ENCODE results near the gene ZNF423. TPM values are rescaled to one million over a fixed set of nuclear protein-coding genes. Genes with fewer than 3 reads are reported as not detected.
"Not testable (repeated sequence)": the region's sequence is repeated elsewhere in the genome, so short reads cannot be mapped to it uniquely, and the experiment has no call there.

The ZNF423 gene
- total and polyA plus RNA-seq, 4 donors = 16.9 to 43.0 (median 34.4) TPM

DNA sequence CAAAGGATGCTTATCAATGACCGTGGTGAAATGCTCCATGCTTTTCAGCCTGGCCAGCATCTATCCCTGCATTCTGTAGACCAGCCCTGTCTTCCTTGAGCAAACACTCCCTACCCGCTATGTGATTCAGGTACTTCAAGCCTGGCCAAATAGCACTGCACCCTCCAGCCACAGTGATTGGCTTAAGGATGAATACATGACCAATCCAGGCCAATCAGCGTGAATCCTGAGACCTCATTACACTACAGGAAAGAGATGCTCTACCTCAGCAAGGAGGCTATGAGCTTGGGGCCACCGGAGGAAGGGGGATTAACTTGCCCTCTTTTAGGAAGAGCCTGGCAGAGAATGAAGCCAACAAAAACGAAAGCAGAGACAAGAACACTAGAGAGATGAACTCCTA, 162.5 kb downstream of the ZNF423 start:
- peaks cover 22% of the 10 kb centered on the region for H3K4me1 ChIP-seq (ENCODE audit: control insufficient read depth, insufficient read depth, low read length)
- H3K27me3 ChIP-seq (ENCODE audit: control insufficient read depth, insufficient read depth, low read length) = no peaks in the 10 kb centered on the region

DNA sequence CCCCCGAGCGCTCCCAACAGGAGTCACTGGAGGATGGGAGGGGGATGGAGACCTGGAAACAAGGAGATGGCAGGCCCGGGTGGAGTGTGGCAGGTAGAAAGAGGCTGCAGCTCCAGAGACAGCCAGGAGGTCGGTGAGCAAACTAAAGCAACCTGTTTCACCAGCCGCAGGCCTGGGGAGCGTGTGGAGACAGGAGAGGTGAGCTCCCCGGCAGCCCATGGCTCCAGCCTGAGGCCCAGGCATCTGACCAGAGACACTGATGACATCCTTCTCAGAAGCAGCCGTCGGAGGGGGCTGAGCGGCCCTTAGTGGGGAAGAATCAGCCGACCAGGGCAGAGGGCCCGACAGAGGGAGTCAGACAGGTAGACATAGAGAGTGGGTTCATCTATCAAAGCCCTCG, 165.1 kb downstream of the ZNF423 start:
- Histone ChIP-seq H3K4me3 (ENCODE audit: low read depth, low read length) (no peak overlapping the region), H3K27ac (ENCODE audit: low read depth, low read length) (no peak overlapping the region), H3K27me3 (ENCODE audit: control insufficient read depth, insufficient read depth, low read length) (no peaks in the 10 kb centered on the region), H3K36me3 (ENCODE audit: control insufficient read depth, insufficient read depth, low read length) (peaks cover 8% of the 10 kb centered on the region), H3K9me3 (ENCODE audit: control insufficient read depth, insufficient read depth, low read length) (no peaks in the 10 kb centered on the region), H3K4me1 (ENCODE audit: control insufficient read depth, insufficient read depth, low read length) (no peaks in the 10 kb centered on the region)
- 76% methylated on average over 10 of the region's 13 CpGs for WGBS (ENCODE audit: insufficient coverage)
- no peak for DNase-seq (ENCODE audit: low read depth in 4 of 6, low spot score in 6 of 6)

More for the DNA sequence above, 162.5 kb downstream of the ZNF423 start:
- DNase-seq (ENCODE audit: low read depth in 4 of 6, low spot score in 6 of 6) = no peak
- Histone ChIP-seq H3K4me3 (ENCODE audit: low read depth, low read length) (no peak overlapping the region), H3K36me3 (ENCODE audit: control insufficient read depth, insufficient read depth, low read length) (peaks cover 8% of the 10 kb centered on the region), H3K27ac (ENCODE audit: low read depth, low read length) (no peak overlapping the region), H3K9me3 (ENCODE audit: control insufficient read depth, insufficient read depth, low read length) (no peaks in the 10 kb centered on the region)
- 94% methylated on average over 4 of the region's 5 CpGs for WGBS (ENCODE audit: insufficient coverage)

DNA sequence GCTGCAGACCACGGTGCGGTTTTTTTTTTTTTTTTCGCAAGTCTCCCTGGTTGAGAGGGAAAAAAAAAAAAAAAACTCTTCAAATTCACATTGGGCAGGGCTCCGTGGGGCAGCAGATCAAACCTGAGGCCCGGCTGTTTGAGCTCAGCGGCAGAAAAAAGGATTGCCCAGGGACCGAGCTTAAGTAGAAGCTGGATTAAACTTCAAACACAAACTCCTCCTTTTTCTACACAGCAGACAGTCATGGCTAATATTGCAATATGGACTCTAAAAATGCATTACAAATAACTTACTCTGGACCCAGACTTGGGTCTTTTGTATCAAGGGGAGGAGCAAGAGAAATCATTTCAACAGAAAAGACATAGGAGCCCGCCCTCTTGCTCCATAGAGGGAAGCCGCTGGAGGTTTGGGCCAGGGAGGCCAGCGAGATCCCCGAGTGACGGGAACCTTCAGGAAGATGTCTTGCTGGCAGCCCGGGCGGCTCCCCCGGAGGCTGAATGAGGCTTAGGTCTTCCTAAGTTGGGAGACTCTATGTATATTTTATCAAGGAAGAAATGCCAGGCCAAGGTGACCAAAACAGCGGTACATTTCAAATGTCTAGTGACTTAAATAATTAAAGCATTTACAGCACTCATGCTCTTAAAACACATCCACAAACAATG, 167.7 kb downstream of the ZNF423 start:
- no peaks in the 10 kb centered on the region for H3K9me3 ChIP-seq (ENCODE audit: control insufficient read depth, insufficient read depth, low read length)
- H3K27ac ChIP-seq (ENCODE audit: low read depth, low read length) = no peak overlapping the region
- H3K4me1 ChIP-seq (ENCODE audit: control insufficient read depth, insufficient read depth, low read length) = peaks cover 4% of the 10 kb centered on the region
- WGBS (ENCODE audit: insufficient coverage) = 88% methylated on average over 8 of the region's 16 CpGs
- H3K36me3 ChIP-seq (ENCODE audit: control insufficient read depth, insufficient read depth, low read length) = peaks cover 11% of the 10 kb centered on the region
- no peak for DNase-seq (ENCODE audit: low read depth in 4 of 6, low spot score in 6 of 6)
- no peaks in the 10 kb centered on the region for H3K27me3 ChIP-seq (ENCODE audit: control insufficient read depth, insufficient read depth, low read length)
- no peak overlapping the region for H3K4me3 ChIP-seq (ENCODE audit: low read depth, low read length)

DNA sequence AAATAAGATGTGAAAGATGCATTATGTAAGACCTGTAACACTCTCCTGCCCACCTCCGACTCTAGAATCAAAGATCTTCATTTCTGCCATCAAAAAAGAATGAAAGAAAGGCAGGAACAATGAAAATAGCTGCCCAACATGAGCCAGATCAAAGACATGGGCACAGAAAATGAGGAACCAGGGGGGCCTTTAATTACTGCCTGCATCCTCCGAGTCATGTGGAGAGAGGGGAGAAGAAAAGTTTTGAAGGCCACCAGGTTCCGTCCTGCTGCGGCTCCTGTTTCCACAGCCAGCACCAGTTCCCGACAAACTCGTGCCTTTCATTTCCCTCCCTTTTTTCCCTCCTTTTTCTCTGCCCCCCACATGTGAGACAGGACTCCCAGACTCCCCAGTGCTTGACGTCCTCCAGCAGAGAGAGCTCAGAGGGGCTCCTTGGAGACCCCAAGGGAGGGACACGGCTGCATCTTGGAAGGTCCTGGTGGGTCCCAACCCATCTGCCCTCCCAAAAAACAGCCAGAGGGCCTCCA, 168.4 kb downstream of the ZNF423 start:
- H3K27me3 ChIP-seq (ENCODE audit: control insufficient read depth, insufficient read depth, low read length) = no peaks in the 10 kb centered on the region
- 81% methylated on average over 4 of the region's 8 CpGs for WGBS (ENCODE audit: insufficient coverage)
- H3K36me3 ChIP-seq (ENCODE audit: control insufficient read depth, insufficient read depth, low read length) = peaks cover 14% of the 10 kb centered on the region
- no peak for DNase-seq (ENCODE audit: low read depth in 4 of 6, low spot score in 6 of 6)
- H3K4me3 ChIP-seq (ENCODE audit: low read depth, low read length) = no peak overlapping the region
- H3K9me3 ChIP-seq (ENCODE audit: control insufficient read depth, insufficient read depth, low read length) = no peaks in the 10 kb centered on the region
- H3K27ac ChIP-seq (ENCODE audit: low read depth, low read length) = no peak overlapping the region
- H3K4me1 ChIP-seq (ENCODE audit: control insufficient read depth, insufficient read depth, low read length) = peaks cover 7% of the 10 kb centered on the region

DNA sequence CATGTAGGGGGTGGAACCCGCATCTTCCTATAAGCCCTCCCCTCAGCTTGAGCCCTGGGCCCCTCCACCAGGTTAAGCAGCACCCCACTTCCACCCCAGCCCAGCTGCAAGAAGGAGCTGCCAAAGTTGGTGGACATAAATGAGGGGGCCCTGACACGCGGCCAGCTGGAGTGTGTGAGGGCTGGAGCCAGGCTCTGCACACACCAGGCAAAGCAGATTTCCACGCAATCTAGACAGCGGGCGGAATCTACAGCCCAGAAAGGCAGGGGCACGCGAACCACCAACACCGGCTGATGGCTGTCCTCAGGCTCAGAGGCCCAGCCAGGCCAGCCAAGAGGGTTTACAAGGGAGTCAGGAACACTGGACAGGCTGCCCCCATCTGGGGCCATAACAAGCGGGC, 171.2 kb downstream of the ZNF423 start:
- Histone ChIP-seq H3K36me3 (ENCODE audit: control insufficient read depth, insufficient read depth, low read length) (peaks cover 13% of the 10 kb centered on the region), H3K9me3 (ENCODE audit: control insufficient read depth, insufficient read depth, low read length) (no peaks in the 10 kb centered on the region), H3K27ac (ENCODE audit: low read depth, low read length) (no peak overlapping the region), H3K27me3 (ENCODE audit: control insufficient read depth, insufficient read depth, low read length) (no peaks in the 10 kb centered on the region), H3K4me1 (ENCODE audit: control insufficient read depth, insufficient read depth, low read length) (peaks cover 7% of the 10 kb centered on the region), H3K4me3 (ENCODE audit: low read depth, low read length) (no peak overlapping the region)
- no peak for DNase-seq (ENCODE audit: low read depth in 4 of 6, low spot score in 6 of 6)
- WGBS (ENCODE audit: insufficient coverage) = 75% methylated on average over 9 of the region's 10 CpGs

DNA sequence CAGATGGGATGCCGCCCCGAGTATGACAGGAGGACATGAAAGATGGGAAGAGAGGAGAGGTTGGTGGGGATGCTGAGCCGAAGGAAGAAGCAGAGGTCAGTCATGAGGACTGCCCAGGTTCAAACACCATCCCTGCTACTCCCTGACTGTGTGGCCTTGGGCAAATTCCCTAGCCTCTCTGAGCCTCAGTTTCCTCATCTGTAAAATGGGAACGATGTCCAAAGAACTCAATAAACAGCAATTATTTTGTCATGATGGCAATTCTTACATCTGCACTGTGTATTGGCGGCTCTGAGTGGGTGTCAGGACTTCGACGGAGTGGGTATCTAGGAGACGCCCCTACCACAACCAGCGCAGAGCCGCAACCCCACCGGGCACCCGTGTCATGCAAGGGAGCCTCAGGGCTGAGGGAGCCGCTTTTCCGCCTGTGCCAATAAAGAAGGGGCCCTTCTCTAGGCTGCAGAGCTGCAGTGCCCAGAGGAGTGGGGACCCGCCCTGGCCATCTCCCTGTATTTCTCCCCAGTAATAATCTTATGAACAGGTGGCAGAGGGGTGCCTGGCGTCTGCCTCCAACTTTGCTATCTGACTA, 173.2 kb downstream of the ZNF423 start:
- H3K27me3 ChIP-seq (ENCODE audit: control insufficient read depth, insufficient read depth, low read length) = no peaks in the 10 kb centered on the region
- H3K27ac ChIP-seq (ENCODE audit: low read depth, low read length) = no peak overlapping the region
- peaks cover 7% of the 10 kb centered on the region for H3K4me1 ChIP-seq (ENCODE audit: control insufficient read depth, insufficient read depth, low read length)
- H3K36me3 ChIP-seq (ENCODE audit: control insufficient read depth, insufficient read depth, low read length) = peaks cover 17% of the 10 kb centered on the region
- no peaks in the 10 kb centered on the region for H3K9me3 ChIP-seq (ENCODE audit: control insufficient read depth, insufficient read depth, low read length)
- 97% methylated on average over 13 of the region's 16 CpGs for WGBS (ENCODE audit: insufficient coverage)
- no peak for DNase-seq (ENCODE audit: low read depth in 4 of 6, low spot score in 6 of 6)
- no peak overlapping the region for H3K4me3 ChIP-seq (ENCODE audit: low read depth, low read length)

DNA sequence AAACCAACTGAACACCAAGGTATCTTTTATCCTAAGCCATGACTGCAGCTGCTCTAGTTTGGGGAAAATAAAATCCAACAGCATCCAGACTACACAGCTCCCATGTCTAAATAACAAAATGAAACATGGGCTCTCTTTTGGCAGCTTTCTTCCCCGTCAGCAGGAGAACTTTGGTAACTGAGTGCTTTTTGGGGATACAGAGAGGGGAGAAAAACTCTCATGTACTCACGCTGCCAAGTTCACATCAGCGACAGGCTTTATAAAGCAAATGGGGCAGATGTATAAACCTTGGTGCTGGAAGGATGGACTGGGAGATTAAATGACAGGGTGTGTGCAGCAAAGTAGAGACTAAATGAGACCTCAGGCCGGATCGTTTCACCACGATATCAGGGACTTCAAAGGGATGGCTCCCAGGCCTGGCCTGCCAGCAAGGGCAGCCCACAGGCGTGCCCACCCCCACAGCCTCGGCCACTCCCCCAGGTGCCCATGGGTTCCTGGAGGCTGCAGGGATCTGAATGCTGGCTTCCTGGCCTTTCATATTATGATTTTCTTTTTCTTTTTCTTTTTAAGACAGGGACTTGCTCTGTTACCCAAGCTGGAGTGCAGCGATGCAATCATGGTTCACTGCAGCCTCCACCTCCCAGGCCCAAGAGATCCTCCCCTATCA, 174.6 kb downstream of the ZNF423 start:
- H3K27me3 ChIP-seq (ENCODE audit: control insufficient read depth, insufficient read depth, low read length) = no peaks in the 10 kb centered on the region
- H3K4me3 ChIP-seq (ENCODE audit: low read depth, low read length) = no peak overlapping the region
- no peak overlapping the region for H3K27ac ChIP-seq (ENCODE audit: low read depth, low read length)
- WGBS (ENCODE audit: insufficient coverage) = 92% methylated on average over 8 of the region's 9 CpGs
- H3K9me3 ChIP-seq (ENCODE audit: control insufficient read depth, insufficient read depth, low read length) = no peaks in the 10 kb centered on the region
- DNase-seq (ENCODE audit: low read depth in 4 of 6, low spot score in 6 of 6) = no peak
- peaks cover 17% of the 10 kb centered on the region for H3K36me3 ChIP-seq (ENCODE audit: control insufficient read depth, insufficient read depth, low read length)
- peaks cover 7% of the 10 kb centered on the region for H3K4me1 ChIP-seq (ENCODE audit: control insufficient read depth, insufficient read depth, low read length)

DNA sequence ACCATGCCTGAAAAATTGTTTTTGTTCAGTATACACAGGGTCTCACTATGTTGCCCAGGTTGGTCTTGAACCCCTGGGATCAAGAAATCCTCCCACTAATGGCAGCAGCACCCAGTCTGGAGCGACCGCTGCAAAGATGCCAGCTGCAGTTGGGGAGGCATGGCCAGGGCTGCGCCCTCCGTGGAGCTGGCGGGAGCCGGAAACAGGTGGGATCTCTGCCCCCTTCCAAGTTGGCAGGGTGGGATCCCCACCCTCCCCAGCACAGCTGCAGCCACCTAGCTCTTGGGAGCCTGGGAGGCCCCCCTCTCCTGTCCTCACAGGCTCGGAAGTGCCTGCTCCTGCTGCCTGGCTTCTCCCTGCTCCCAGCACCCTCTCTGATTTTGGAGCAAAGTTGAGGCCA, 176.8 kb downstream of the ZNF423 start:
- Histone ChIP-seq H3K4me3 (ENCODE audit: low read depth, low read length) (no peak overlapping the region), H3K27me3 (ENCODE audit: control insufficient read depth, insufficient read depth, low read length) (no peaks in the 10 kb centered on the region), H3K27ac (ENCODE audit: low read depth, low read length) (no peak overlapping the region), H3K9me3 (ENCODE audit: control insufficient read depth, insufficient read depth, low read length) (no peaks in the 10 kb centered on the region), H3K36me3 (ENCODE audit: control insufficient read depth, insufficient read depth, low read length) (peaks cover 19% of the 10 kb centered on the region), H3K4me1 (ENCODE audit: control insufficient read depth, insufficient read depth, low read length) (peaks cover 20% of the 10 kb centered on the region)
- no peak for DNase-seq (ENCODE audit: low read depth in 4 of 6, low spot score in 6 of 6)
- 83% methylated on average over 7 of the region's 7 CpGs for WGBS (ENCODE audit: insufficient coverage)

DNA sequence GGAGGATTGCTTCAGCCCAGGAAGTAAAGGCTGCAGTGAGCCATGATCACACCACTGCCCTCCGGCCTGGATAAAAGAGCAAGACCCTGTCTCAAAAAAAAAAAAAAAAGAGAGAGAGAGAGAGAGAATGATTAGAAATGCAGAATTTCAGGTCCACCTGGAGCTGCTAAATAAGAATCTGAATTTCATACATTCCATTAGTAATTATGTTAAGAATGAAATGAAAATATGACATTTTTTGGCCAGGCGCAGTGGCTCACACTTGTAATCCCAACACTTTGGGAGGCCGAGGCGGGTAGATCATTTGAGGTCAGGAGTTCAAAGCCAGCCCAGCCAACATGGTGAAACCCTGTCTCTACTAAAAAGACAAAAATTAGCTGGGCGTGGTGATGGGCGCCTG, 178.3 kb downstream of the ZNF423 start:
- peaks cover 17% of the 10 kb centered on the region for H3K36me3 ChIP-seq (ENCODE audit: control insufficient read depth, insufficient read depth, low read length)
- DNase-seq (ENCODE audit: low read depth in 4 of 6, low spot score in 6 of 6); H3K27ac ChIP-seq (ENCODE audit: low read depth, low read length); H3K4me3 ChIP-seq (ENCODE audit: low read depth, low read length); H3K27me3 ChIP-seq (ENCODE audit: control insufficient read depth, insufficient read depth, low read length); H3K9me3 ChIP-seq (ENCODE audit: control insufficient read depth, insufficient read depth, low read length): not testable (repeated sequence)
- H3K4me1 ChIP-seq (ENCODE audit: control insufficient read depth, insufficient read depth, low read length) = peaks cover 23% of the 10 kb centered on the region
- WGBS (ENCODE audit: insufficient coverage) = 86% methylated on average over 3 of the region's 6 CpGs
